HFF-Myc (cell line): ENCODE results near the gene NIPSNAP3A.

ENCODE experiments used
- DNase-seq: peaks from one replicate; pipeline ENCODE4 v3.0.0-alpha.2; 2011; ENCODE audit warnings: low read depth; ENCODE audit errors: extremely low read depth
- H3K4me3 ChIP-seq: replicated peaks from 2 replicates; pipeline ENCODE4 v1.5.1; 2011; ENCODE audit warnings: low read depth, mild to moderate bottlenecking, control low read depth, low read length
- TF ChIP-seq, protein P1 (sequence below): IDR thresholded peaks from 2 replicates; pipeline ENCODE4 v1.5.1; 2012; ENCODE audit warnings: mild to moderate bottlenecking, low read depth, low read length, control low read depth; ENCODE audit errors: missing control alignments

The NIPSNAP3A gene

GRCh38 chr9:104772714-104773510 lies 25.4 kb downstream of the NIPSNAP3A start:
- TF ChIP-seq, protein P1, sequence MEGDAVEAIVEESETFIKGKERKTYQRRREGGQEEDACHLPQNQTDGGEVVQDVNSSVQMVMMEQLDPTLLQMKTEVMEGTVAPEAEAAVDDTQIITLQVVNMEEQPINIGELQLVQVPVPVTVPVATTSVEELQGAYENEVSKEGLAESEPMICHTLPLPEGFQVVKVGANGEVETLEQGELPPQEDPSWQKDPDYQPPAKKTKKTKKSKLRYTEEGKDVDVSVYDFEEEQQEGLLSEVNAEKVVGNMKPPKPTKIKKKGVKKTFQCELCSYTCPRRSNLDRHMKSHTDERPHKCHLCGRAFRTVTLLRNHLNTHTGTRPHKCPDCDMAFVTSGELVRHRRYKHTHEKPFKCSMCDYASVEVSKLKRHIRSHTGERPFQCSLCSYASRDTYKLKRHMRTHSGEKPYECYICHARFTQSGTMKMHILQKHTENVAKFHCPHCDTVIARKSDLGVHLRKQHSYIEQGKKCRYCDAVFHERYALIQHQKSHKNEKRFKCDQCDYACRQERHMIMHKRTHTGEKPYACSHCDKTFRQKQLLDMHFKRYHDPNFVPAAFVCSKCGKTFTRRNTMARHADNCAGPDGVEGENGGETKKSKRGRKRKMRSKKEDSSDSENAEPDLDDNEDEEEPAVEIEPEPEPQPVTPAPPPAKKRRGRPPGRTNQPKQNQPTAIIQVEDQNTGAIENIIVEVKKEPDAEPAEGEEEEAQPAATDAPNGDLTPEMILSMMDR: no peak
- no peak for DNase-seq
- no peak overlapping the region for H3K4me3 ChIP-seq

DNA sequence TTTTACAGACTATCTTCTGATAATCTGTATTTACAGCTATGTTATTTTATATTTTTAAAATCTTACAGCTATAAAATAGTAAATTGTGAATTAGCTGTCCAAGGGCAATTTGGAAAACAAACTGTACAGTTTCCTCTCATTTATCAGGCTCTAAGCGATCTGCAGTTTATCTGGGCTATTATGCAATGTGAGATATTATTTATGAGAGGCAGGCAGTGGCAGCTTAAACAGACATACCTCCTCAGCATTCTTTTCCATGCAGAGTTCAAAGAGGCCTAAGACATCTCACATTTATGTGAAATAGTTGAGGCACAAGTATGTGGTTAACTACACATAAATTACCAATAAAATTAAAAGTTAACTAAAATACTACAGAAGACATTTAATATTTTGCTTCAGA lies 26.6 kb downstream of the NIPSNAP3A start:
- H3K4me3 ChIP-seq: no peak overlapping the region
- no peak for DNase-seq
- TF ChIP-seq, protein P1: no peak

- DNase-seq: no peak
- no peak overlapping the region for H3K4me3 ChIP-seq
- TF ChIP-seq, protein P1: no peak
These were observed 27.5 kb downstream of the NIPSNAP3A start for GRCh38 chr9:104774831-104775573.

- TF ChIP-seq, protein P1: no peak
- DNase-seq: no peak
- no peak overlapping the region for H3K4me3 ChIP-seq
These were observed 28.1 kb downstream of the NIPSNAP3A start for GRCh38 chr9:104775574-104775936.

DNA sequence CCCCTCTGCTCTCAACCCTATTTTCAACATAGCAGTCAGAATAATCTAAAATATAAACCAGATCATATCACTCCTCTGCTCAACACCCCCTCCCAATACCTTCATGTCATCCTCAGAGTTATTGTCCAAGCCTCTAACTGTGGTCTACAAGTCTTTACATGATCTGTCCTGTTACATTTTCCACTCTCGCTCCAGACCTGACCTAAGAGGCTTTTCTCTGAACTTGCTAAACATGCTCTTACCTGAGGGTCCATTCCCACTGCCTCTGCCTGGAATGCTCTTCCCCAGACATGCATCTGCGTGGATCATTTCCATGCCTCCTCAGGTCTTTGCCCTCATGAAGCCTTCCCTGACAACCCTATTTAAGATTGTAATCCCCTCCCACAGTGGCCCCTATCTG lies 28.5 kb downstream of the NIPSNAP3A start:
- no peak overlapping the region for H3K4me3 ChIP-seq
- TF ChIP-seq, protein P1: no peak
- no peak for DNase-seq

DNA sequence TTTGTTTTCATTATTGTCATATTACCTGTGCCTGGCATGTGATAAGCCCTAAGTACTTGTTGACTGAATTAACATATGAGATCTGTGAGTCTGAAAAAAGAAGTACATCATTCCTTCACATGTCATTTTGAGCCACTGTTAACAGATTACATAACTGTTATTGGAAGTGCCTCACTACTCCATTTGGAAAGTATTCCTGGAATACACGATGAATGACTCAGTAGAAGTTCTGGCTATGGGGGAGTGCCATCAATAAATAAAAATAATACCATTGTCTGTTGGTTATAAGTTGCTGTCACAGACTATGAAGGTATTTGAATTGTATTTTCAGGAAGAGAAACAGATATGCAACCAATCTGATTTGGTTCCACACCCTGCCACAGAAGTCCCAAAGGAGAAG lies 29.3 kb downstream of the NIPSNAP3A start:
- H3K4me3 ChIP-seq: no peak overlapping the region
- no peak for DNase-seq
- TF ChIP-seq, protein P1: no peak
